Fibroblast of pulmonary artery (primary cell): Measurements from ENCODE around the gene ADAMTS2.

Experiments used
- DNase-seq: peaks from one replicate; pipeline ENCODE4 v3.0.0-alpha.2; 2010; ENCODE audit warnings: low read depth
- H3K4me3 ChIP-seq: replicated peaks from 2 replicates; pipeline ENCODE4 v1.5.1; 2011; ENCODE audit warnings: low read depth, mild to moderate bottlenecking, control low read depth, low read length, moderate library complexity
- TF ChIP-seq, protein P1 (sequence below): IDR thresholded peaks from 2 replicates; pipeline ENCODE4 v1.5.1; 2011; ENCODE audit warnings: mild to moderate bottlenecking, control low read depth, low read length, inconsistent platforms; ENCODE audit errors: missing control alignments

ADAMTS2 gene

DNA sequence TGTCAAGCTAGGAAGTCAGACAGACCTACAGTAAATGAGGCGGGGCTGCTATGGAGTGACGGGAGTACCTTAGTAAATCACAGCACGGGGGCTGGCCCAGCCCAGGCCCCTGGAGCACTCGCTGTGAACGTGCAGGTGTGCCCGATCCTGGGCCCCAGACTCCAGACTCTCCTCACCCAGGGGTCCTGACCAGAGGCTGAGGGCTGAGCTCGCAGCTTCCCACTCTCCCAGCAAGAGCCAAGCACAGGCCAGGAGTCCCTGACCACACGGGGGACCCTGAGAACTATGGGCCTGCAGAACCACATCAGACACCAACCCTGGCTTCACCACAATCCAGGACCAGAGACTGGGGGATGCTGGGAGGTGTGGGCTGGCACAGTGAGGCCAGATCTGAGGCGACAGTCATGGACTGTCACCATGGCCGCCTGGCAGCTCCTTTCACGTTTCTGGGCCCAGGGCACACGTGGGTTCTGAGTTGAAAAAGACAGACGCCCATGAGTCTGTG lies 73.4 kb downstream of the ADAMTS2 start:
- TF ChIP-seq, protein P1, sequence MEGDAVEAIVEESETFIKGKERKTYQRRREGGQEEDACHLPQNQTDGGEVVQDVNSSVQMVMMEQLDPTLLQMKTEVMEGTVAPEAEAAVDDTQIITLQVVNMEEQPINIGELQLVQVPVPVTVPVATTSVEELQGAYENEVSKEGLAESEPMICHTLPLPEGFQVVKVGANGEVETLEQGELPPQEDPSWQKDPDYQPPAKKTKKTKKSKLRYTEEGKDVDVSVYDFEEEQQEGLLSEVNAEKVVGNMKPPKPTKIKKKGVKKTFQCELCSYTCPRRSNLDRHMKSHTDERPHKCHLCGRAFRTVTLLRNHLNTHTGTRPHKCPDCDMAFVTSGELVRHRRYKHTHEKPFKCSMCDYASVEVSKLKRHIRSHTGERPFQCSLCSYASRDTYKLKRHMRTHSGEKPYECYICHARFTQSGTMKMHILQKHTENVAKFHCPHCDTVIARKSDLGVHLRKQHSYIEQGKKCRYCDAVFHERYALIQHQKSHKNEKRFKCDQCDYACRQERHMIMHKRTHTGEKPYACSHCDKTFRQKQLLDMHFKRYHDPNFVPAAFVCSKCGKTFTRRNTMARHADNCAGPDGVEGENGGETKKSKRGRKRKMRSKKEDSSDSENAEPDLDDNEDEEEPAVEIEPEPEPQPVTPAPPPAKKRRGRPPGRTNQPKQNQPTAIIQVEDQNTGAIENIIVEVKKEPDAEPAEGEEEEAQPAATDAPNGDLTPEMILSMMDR = no peak
- DNase-seq = no peak
- no peak overlapping the region for H3K4me3 ChIP-seq

GRCh38 chr5:179271428-179271734 lies 73.9 kb downstream of the ADAMTS2 start:
- DNase-seq = no peak
- TF ChIP-seq, protein P1 = no peak
- H3K4me3 ChIP-seq = no peak overlapping the region

GRCh38 chr5:179270581-179271427 lies 74.5 kb downstream of the ADAMTS2 start:
- peak; percentile 68 for DNase-seq
- H3K4me3 ChIP-seq = no peak overlapping the region
- TF ChIP-seq, protein P1 = no peak

DNA sequence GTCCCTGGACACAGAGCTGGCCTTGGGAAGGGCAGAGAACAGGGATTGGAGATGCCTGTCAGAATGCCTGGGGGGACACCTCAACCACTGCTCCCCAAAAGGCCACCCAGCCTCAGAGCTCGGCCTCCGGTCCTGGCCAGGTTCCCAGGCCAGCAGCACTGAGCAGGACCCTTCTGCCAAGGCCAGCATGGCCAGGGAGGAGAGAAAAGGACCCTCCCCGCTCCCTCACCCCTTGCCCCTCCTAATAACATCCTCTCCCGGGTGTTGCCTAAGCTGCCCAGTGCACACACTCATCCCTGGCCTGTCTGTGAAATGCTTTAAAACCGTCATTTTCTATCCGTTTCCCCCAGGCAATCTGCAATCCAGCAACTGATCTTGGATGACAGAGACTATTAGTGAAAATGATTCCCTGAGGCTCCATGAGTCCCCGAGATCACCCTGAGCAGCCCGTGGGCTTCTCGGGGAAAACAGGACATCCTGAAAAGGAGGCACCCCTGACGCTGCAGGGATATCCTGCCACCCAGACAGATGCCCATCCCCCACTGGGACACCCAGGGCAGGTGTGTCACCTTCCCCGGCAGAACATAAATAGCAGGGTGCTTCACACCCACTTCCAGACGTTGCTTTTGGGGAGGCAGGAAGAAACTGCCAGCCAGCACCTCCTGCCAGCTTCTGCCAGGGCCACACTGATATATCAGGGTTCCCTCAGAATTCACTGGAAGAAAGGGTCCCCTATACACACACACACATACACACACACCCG lies 75.3 kb downstream of the ADAMTS2 start:
- no peak overlapping the region for H3K4me3 ChIP-seq
- TF ChIP-seq, protein P1 = no peak
- DNase-seq = no peak

DNA sequence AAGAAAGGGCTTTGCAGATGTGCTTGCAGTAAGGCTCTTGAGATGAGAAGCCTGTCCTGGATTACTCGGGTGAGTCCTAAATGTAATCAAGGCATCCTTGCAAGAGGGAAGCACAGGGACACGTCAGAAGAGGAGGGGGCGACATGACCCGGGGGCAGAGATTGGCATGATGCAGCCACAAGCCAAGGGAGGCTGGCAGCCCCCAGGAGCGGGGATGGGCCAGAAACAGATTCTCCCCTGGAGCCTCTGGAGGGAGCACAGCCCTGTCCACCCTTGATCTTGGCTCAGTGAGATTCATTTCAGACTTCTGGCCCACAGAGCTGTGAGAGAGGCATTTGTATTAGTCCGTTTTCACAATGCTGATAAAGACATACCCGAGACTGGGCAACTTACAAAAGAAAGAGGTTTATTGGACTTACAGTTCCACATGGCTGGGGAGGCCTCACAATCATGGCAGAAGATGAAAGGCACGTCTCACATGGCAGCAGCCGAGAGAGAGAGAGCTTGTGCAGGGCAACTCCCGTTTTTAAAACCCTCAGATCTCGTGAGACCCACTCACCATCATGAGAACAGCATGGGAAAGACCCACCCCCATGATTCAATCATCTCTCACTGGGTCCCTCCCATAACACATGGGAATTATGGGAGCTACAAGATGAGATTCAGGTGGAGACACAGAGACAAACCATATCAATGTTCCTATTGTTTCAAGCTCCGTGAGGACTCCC lies 76.1 kb downstream of the ADAMTS2 start:
- TF ChIP-seq, protein P1 = no peak
- no peak overlapping the region for H3K4me3 ChIP-seq
- no peak for DNase-seq

- no peak overlapping the region for H3K4me3 ChIP-seq
- no peak for DNase-seq
- TF ChIP-seq, protein P1 = no peak
Measured at GRCh38 chr5:179268399-179268952, 76.8 kb downstream of the ADAMTS2 start.
